ENCODE measurements around the gene CTSO. TPM values are rescaled to one million over a fixed set of nuclear protein-coding genes. Genes with fewer than 3 reads are reported as not detected.

The CTSO gene
- total RNA-seq, 2 donors from 2014 or later, result 11.4 to 14.9 TPM

DNA sequence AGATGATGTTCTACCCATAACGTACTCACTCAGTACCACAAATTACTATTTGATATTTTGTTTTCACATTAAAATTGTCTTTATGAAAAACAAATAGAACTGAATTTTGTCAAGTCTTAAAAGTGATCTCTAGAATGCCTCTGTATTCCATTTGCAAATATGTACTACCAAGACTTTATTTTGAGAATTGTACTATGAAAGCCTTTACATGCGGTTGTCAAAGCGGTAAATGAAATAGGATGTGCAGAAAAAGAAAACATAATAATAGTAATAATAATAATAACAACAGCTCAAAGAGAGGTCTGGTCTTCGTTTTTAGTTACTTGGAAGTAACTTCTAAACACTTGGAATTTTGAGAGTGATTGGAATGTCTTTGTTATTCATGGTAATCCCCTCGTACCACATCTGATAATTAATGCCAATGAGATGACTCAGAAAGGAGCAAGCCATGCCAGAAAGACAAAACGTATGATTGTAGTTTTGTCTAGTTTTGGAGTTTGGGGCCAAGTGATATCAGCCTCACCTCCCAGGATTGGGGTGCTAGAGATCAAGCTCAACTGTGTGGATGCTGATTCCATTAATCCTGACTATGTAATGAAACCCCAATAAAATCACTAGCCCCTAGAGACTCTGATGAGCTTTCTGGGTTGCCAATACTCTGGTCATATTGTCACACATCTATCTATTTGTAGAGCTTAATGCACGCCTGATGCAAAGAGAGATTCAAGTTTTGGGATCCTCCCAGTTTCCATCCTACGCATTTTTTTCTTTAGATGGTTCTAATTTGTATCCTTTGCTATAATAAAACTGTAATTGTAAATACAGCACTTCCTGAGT, 20.2 kb upstream of the CTSO start:
- H3K27me3 ChIP-seq, result no peaks in the 10 kb centered on the region
- no peaks in the 10 kb centered on the region for H3K4me1 ChIP-seq
- H3K27ac ChIP-seq, result no peak overlapping the region
- H3K9me3 ChIP-seq, result peaks cover 0 to 2% of the 10 kb centered on the region in 2 donors
- no peak for DNase-seq (ENCODE audit: low spot score)
- no peak overlapping the region for H3K4me3 ChIP-seq
- H3K36me3 ChIP-seq, result no peaks in the 10 kb centered on the region
- TF ChIP-seq, protein P1, sequence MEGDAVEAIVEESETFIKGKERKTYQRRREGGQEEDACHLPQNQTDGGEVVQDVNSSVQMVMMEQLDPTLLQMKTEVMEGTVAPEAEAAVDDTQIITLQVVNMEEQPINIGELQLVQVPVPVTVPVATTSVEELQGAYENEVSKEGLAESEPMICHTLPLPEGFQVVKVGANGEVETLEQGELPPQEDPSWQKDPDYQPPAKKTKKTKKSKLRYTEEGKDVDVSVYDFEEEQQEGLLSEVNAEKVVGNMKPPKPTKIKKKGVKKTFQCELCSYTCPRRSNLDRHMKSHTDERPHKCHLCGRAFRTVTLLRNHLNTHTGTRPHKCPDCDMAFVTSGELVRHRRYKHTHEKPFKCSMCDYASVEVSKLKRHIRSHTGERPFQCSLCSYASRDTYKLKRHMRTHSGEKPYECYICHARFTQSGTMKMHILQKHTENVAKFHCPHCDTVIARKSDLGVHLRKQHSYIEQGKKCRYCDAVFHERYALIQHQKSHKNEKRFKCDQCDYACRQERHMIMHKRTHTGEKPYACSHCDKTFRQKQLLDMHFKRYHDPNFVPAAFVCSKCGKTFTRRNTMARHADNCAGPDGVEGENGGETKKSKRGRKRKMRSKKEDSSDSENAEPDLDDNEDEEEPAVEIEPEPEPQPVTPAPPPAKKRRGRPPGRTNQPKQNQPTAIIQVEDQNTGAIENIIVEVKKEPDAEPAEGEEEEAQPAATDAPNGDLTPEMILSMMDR (IDR thresholded peaks at IDR 0.05), result no peak

DNA sequence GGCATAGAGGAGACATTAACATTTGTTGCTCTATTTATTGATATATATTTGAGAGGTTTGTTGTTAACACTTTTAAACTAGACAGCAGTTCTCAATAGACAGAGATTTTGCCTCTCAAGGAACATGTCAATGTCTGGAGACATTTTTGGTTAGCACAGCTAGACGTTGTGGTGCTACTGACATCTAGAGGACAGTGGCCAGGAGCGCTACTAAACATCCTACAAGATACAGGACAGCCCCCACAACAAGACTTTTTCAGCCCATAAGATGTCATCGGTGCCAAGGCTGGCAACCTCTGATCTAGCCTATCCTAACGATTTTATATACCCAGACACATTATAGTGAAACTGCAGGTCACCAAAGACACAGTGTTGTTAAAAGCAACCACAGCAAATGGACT, 18.4 kb upstream of the CTSO start:
- Histone ChIP-seq H3K9me3 (no peaks in the 10 kb centered on the region), H3K27ac (no peak overlapping the region), H3K4me1 (no peaks in the 10 kb centered on the region), H3K4me3 (no peak overlapping the region), H3K36me3 (no peaks in the 10 kb centered on the region), H3K27me3 (no peaks in the 10 kb centered on the region)
- DNase-seq (ENCODE audit: low spot score), result no peak
- TF ChIP-seq, protein P1 (IDR thresholded peaks at IDR 0.05), result peak in 1 of 2 donors; percentile 39

DNA sequence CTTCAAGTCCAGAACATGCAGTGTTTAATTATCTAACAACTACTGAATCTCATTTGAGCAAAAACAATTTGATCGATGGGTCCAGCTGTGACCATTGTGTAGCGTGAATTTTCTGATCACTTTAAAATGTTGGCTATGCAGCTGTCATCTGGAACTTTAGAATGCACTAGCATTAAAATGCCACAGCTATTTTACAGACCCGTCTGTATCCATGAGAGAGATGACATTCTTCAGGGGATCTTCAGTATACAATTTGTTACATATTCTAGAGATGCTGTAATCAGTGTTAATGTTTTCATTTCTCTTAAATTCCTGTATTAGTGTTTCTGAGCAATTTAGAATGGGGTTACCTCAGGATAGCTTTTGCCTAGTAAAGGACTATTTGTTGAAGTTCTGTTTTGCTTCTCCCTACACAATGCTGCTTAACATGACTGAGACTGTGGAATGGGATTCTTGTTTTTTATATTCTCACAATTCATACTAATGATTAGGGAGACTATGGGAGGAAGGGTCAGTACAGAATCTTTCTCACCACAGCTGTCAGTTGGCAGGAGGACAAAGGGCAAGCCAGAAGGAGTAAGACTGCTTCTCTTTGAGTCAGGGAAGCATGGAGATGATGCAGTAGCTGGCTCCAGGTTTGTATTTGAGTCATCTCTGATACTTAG, 13.2 kb upstream of the CTSO start:
- TF ChIP-seq, protein P1 (IDR thresholded peaks at IDR 0.05), result no peak
- Histone ChIP-seq H3K4me1 (peaks cover 0 to 3% of the 10 kb centered on the region in 2 donors), H3K27me3 (no peaks in the 10 kb centered on the region), H3K27ac (no peak overlapping the region), H3K36me3 (no peaks in the 10 kb centered on the region), H3K4me3 (no peak overlapping the region), H3K9me3 (no peaks in the 10 kb centered on the region)
- DNase-seq (ENCODE audit: low spot score), result no peak

DNA sequence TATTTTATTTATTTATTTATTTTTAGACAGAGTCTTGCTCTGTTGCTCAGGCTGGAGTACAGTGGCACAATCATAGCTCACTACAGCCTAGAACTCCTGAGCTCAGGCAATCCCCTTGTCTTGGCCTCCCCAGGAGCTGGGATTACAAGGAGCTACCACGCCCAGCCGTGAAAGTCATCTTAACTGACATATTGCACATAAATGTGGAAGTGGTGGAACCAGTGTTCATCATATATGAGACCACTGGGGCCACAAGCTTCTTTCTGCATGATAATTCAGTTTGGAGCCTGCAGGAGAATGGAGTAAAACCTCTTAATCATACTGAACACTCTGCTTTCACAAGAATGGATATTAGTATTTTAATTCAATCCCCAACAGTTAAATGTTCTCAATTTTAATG, 12.5 kb upstream of the CTSO start:
- TF ChIP-seq, protein P1 (IDR thresholded peaks at IDR 0.05), result no peak
- Histone ChIP-seq H3K9me3 (no peaks in the 10 kb centered on the region), H3K36me3 (no peaks in the 10 kb centered on the region), H3K4me1 (peaks cover 0 to 3% of the 10 kb centered on the region in 2 donors), H3K27ac (no peak overlapping the region), H3K27me3 (no peaks in the 10 kb centered on the region), H3K4me3 (no peak overlapping the region)
- DNase-seq (ENCODE audit: low spot score), result no peak

DNA sequence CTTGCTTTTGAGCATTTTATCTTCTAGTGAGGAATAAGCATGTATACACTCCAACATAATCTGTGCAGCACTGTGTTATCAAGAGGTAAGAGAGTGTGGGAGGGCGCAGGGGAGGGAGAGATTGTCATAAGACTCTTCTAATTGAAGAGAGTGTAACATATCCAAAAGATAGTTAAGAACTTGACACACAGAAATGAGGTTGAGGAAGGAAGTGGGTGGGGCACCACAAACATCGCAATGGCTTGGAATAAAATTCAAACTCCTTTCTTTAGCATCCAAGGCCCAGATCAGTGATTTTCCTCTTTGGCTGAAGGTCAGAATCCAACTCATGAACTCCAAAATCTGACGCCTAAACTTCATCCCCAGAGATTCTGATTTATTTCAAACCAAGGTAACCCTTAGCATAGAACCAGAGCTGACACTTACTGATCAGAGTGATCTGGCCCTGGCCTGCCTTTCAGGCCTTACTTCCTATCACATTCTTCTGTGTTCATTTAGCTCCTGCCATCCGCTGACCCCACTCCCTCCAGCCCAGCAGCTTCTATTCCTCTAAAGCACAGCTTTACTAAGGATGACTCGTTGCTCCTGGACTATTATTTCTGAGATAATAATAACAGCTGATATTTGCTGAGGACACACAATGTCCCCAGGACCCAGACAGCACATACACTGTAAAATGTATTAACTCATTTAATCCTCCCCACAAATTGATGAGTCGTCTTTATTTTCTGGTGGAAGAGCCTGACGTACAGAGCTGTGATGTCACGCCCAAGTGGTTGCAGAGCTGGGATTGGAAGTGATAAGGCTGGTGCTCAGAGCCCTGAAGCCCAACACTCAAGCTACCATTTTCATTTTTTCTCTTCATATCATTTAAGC, 10.6 kb upstream of the CTSO start:
- Histone ChIP-seq H3K36me3 (no peaks in the 10 kb centered on the region), H3K27me3 (no peaks in the 10 kb centered on the region), H3K27ac (peak overlapping the region in 1 of 2 donors; percentile 8), H3K4me3 (no peak overlapping the region), H3K4me1 (peaks cover 0 to 3% of the 10 kb centered on the region in 2 donors), H3K9me3 (no peaks in the 10 kb centered on the region)
- TF ChIP-seq, protein P1 (IDR thresholded peaks at IDR 0.05), result no peak
- DNase-seq (ENCODE audit: low spot score), result peak; percentile 66

All from right atrium auricular region (tissue), 2 donors.